CD14-positive monocyte (primary cell): ENCODE data around the gene STAP2. TPM values are rescaled to one million over a fixed set of nuclear protein-coding genes. Genes with fewer than 3 reads are reported as not detected.

Source experiments
- DNase-seq, 3 donors: peaks; one replicate each; pipeline ENCODE4 v3.0.0-alpha.2; 2011 to 2022
- H2AFZ ChIP-seq: 2 replicates; pipeline ENCODE4 v1.6.0; 2012; ENCODE audit warnings: mild to moderate bottlenecking, low read depth, low read length, inconsistent platforms; ENCODE audit not compliant: insufficient read depth, poor library complexity, severe bottlenecking
- H3K27ac ChIP-seq, 2 donors: 1 replicate in 1 of 2; 2 replicates in 1 of 2; pipeline ENCODE4 v1.5.1; 2012 to 2013; ENCODE audit warnings: low read length in 2 of 2, control low read depth in 1 of 2, inconsistent platforms in 1 of 2, low read depth in 1 of 2, mild to moderate bottlenecking in 1 of 2
- H3K27me3 ChIP-seq, 2 donors: one replicate each; pipeline versions ENCODE4 v1.6.0 to v1.6.1; 2011 to 2013; ENCODE audit warnings: low read length in 2 of 2; ENCODE audit not compliant: control insufficient read depth in 2 of 2, insufficient read depth in 2 of 2
- H3K36me3 ChIP-seq, 2 donors: replicated peaks in 1 of 2; 1 replicate in 1 of 2; 2 replicates in 1 of 2; pipeline versions ENCODE4 v1.5.1 to v1.6.1; 2012 to 2013; ENCODE audit warnings: low read length in 2 of 2, control low read depth in 1 of 2, inconsistent platforms in 1 of 2, mild to moderate bottlenecking in 1 of 2; ENCODE audit not compliant: insufficient read depth in 2 of 2, control insufficient read depth in 1 of 2
- H3K4me1 ChIP-seq, 2 donors: 1 replicate in 1 of 2; 2 replicates in 1 of 2; pipeline versions ENCODE4 v1.5.1 to v1.6.1; 2012 to 2013; ENCODE audit warnings: low read length in 2 of 2, control low read depth in 1 of 2, inconsistent platforms in 1 of 2, mild to moderate bottlenecking in 1 of 2, moderate library complexity in 1 of 2; ENCODE audit not compliant: insufficient read depth in 2 of 2, control insufficient read depth in 1 of 2
- H3K4me2 ChIP-seq: replicated peaks from 2 replicates; pipeline ENCODE3; 2012; ENCODE audit warnings: low read length, moderate library complexity, mild to moderate bottlenecking; ENCODE audit not compliant: poor library complexity, severe bottlenecking; ENCODE audit errors: extremely low read depth
- H3K4me3 ChIP-seq, 3 experiments: fragments of 200-600 bp in 1 of 3; sonication (generic) in 1 of 3; replicated peaks in 1 of 3; 1 replicate in 2 of 3; 2 replicates in 1 of 3; pipeline ENCODE4 v1.5.1; 2011 to 2013; ENCODE audit warnings: low read length in 3 of 3, mild to moderate bottlenecking in 3 of 3, control low read depth in 2 of 3, low read depth in 2 of 3, inconsistent platforms in 1 of 3, moderate library complexity in 1 of 3
- H3K79me2 ChIP-seq: 2 replicates; pipeline ENCODE4 v1.6.0; 2012; ENCODE audit warnings: mild to moderate bottlenecking, control low read depth, inconsistent platforms, low read length, moderate library complexity; ENCODE audit not compliant: insufficient read depth
- H3K9ac ChIP-seq: 2 replicates; pipeline ENCODE4 v1.6.0; 2017; ENCODE audit warnings: low read length, mild to moderate bottlenecking; ENCODE audit not compliant: insufficient read depth, poor library complexity, severe bottlenecking
- H3K9me3 ChIP-seq, 2 donors: replicated peaks in 1 of 2; 1 replicate in 1 of 2; 2 replicates in 1 of 2; pipeline versions ENCODE4 v1.5.1 to v1.6.1; 2012 to 2013; ENCODE audit warnings: low read length in 2 of 2, control low read depth in 1 of 2; ENCODE audit not compliant: control insufficient read depth in 1 of 2, insufficient read depth in 1 of 2
- H4K20me1 ChIP-seq: 2 replicates; pipeline ENCODE4 v1.6.0; 2012; ENCODE audit warnings: mild to moderate bottlenecking, low read length, control low read depth, moderate library complexity; ENCODE audit not compliant: insufficient read depth
- H3K27ac Mint-ChIP-seq, 7 donors: one replicate each; pipeline ENCODE4 v1.8.0; 2020; ENCODE audit warnings: mild to moderate bottlenecking in 7 of 7, mixed read lengths in 7 of 7, moderate library complexity in 6 of 7, inconsistent platforms in 2 of 7
- H3K27me3 Mint-ChIP-seq, 3 donors: one replicate each; pipeline ENCODE4 v1.8.0; 2021 to 2022; ENCODE audit warnings: low read depth in 3 of 3, mild to moderate bottlenecking in 3 of 3, mixed read lengths in 3 of 3, moderate library complexity in 3 of 3, inconsistent platforms in 1 of 3
- H3K36me3 Mint-ChIP-seq, 2 donors: one replicate each; pipeline ENCODE4 v1.8.0; 2020; ENCODE audit warnings: mixed read lengths in 2 of 2, inconsistent platforms in 1 of 2, mild to moderate bottlenecking in 1 of 2
- H3K4me1 Mint-ChIP-seq: one replicate; pipeline ENCODE4 v1.8.0; 2020; ENCODE audit warnings: mild to moderate bottlenecking, mixed read lengths
- H3K4me3 Mint-ChIP-seq, 2 donors: one replicate each; pipeline ENCODE4 v1.8.0; 2020; ENCODE audit warnings: mild to moderate bottlenecking in 2 of 2, mixed read lengths in 2 of 2, moderate library complexity in 1 of 2
- H3K9me3 Mint-ChIP-seq, 7 donors: one replicate each; pipeline ENCODE4 v1.8.0; 2020 to 2022; ENCODE audit warnings: mixed read lengths in 7 of 7, mild to moderate bottlenecking in 6 of 7, moderate library complexity in 6 of 7, inconsistent platforms in 2 of 7
- WGBS: methylation state at CpG from one replicate; pipeline ENCODE4 v1.1.5; 2013; ENCODE audit warnings: missing lambda C conversion rate; ENCODE audit not compliant: insufficient coverage; 5-methylcytosine and 5-hydroxymethylcytosine counted together
- intact Hi-C, 2 donors: fragments of 100-400 bp; cut with micrococcal nuclease; formaldehyde crosslinking; loops; one replicate each; pipeline versions ENCODE4 v1.15.0 to v1.15.1; 2023
- polyA plus RNA-seq, 3 donors: library from polyadenylated mRNA; depleted of rRNA in 1 of 3; unstranded in 2 of 3; stranded (reverse) in 1 of 3; fragments of 300-500 nt in 2 of 3; fragments of >200 nt in 1 of 3; fragmentation: Illumina TruSeq in 2 of 3; gene quantifications; 1 replicate in 2 of 3; 2 replicates in 1 of 3; pipeline ENCODE4 v1.2.3, GENCODE V29; 2012 to 2021
- TF ChIP-seq, protein P1 (sequence below): fragments of 200-600 bp; IDR thresholded peaks from one replicate; pipeline ENCODE4 v1.8.0; 2022; ENCODE audit warnings: antibody characterized with exemption, mild to moderate bottlenecking

STAP2 gene
- polyA plus RNA-seq, 3 donors: 0.11 to 0.17 TPM; not detected in 1

DNA sequence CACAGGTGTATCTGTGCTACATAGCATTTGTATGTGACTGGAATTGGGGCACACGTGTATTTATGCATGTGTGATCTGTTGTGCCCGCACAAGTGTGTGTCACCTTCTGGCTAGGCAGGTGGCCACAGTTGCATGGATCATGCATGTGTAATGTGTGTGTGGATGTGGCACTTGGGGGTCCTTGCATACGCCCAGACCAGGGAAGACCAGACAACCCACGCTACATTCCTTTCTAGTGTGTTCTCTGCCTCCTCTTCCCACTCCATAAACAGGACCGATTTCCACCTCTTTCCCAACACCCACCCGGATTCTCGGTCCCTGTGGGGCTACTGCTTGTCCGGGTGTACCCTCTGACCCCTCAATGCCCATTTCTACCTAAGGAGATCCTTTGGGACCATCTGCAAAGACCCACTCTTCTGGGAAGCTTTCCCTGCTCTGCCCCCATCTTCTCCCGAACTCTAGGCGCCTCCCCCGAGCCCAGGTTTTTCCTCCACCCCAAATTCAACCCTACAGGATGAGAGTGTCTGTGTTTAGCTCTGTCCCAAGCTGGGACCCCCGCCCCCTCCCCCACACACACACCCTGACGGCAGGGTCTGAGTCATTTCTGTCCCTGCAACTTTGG, 12.3 kb downstream of the STAP2 start:
- Histone ChIP-seq H3K9ac (no peak overlapping the region), H3K4me3 (no peak overlapping the region), H3K27ac (no peak overlapping the region), H3K4me1 (peaks cover 23 to 26% of the 10 kb centered on the region in 2 donors), H2AFZ (peak overlapping the region; percentile 54), H3K79me2 (no peaks in the 10 kb centered on the region), H3K36me3 (no peaks in the 10 kb centered on the region), H3K4me2 (no peak overlapping the region), H3K27me3 (peaks cover 2 to 28% of the 10 kb centered on the region in 2 donors), H4K20me1 (no peaks in the 10 kb centered on the region), H3K9me3 (peaks cover 7 to 30% of the 10 kb centered on the region in 2 donors)
- intact Hi-C loops: loop anchor here in 1 of 2 donors (10.0 kb wide), 1 partner anchor 348 kb away; the partner anchor contains the start of gene MYDGF
- peaks cover 30% of the 10 kb centered on the region for H3K4me1 Mint-ChIP-seq
- H3K9me3 Mint-ChIP-seq: peaks cover 17 to 44% (median 30%) of the 10 kb centered on the region in 7 donors
- H3K36me3 Mint-ChIP-seq: peaks cover 3% of the 10 kb centered on the region in 2 donors
- 50% methylated on average over 7 of the region's 13 CpGs for WGBS
- DNase-seq: no peak
- H3K27ac Mint-ChIP-seq: peak overlapping the region in 1 of 7 donors; percentile 76
- TF ChIP-seq, protein P1, sequence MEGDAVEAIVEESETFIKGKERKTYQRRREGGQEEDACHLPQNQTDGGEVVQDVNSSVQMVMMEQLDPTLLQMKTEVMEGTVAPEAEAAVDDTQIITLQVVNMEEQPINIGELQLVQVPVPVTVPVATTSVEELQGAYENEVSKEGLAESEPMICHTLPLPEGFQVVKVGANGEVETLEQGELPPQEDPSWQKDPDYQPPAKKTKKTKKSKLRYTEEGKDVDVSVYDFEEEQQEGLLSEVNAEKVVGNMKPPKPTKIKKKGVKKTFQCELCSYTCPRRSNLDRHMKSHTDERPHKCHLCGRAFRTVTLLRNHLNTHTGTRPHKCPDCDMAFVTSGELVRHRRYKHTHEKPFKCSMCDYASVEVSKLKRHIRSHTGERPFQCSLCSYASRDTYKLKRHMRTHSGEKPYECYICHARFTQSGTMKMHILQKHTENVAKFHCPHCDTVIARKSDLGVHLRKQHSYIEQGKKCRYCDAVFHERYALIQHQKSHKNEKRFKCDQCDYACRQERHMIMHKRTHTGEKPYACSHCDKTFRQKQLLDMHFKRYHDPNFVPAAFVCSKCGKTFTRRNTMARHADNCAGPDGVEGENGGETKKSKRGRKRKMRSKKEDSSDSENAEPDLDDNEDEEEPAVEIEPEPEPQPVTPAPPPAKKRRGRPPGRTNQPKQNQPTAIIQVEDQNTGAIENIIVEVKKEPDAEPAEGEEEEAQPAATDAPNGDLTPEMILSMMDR: no peak
- H3K27me3 Mint-ChIP-seq: peaks cover 30 to 45% (median 45%) of the 10 kb centered on the region in 3 donors
- peak overlapping the region in 1 of 2 donors; percentile 77 for H3K4me3 Mint-ChIP-seq

- peaks cover 26 to 51% of the 10 kb centered on the region in 2 donors for H3K9me3 ChIP-seq
- intact Hi-C loops: loop anchor here in 1 of 2 donors (10.0 kb wide), 1 partner anchor 351 kb away; the partner anchor contains the start of gene MYDGF
- peaks cover 3% of the 10 kb centered on the region in 2 donors for H3K36me3 Mint-ChIP-seq
- H3K4me3 Mint-ChIP-seq: no peak overlapping the region
- TF ChIP-seq, protein P1: no peak
- H3K27me3 ChIP-seq: peaks cover 2 to 28% of the 10 kb centered on the region in 2 donors
- H3K9ac ChIP-seq: no peak overlapping the region
- no peak for DNase-seq
- peaks cover 23 to 26% of the 10 kb centered on the region in 2 donors for H3K4me1 ChIP-seq
- no peaks in the 10 kb centered on the region for H4K20me1 ChIP-seq
- no peak overlapping the region for H3K27ac ChIP-seq
- no peak overlapping the region for H3K27ac Mint-ChIP-seq
- H3K36me3 ChIP-seq: no peaks in the 10 kb centered on the region
- peaks cover 30% of the 10 kb centered on the region for H3K4me1 Mint-ChIP-seq
- H3K9me3 Mint-ChIP-seq: peaks cover 36 to 57% (median 48%) of the 10 kb centered on the region in 7 donors
- 92% methylated on average over 5 of the region's 12 CpGs for WGBS
- peaks cover 30 to 42% (median 39%) of the 10 kb centered on the region in 3 donors for H3K27me3 Mint-ChIP-seq
- H3K4me2 ChIP-seq: no peak overlapping the region
- H2AFZ ChIP-seq: no peak overlapping the region
- no peak overlapping the region for H3K4me3 ChIP-seq
- no peaks in the 10 kb centered on the region for H3K79me2 ChIP-seq
Measured at GRCh38 chr19:4324228-4324627, 14.4 kb downstream of the STAP2 start.
